ENCODE data around the gene ABCA10. TPM values are rescaled to one million over a fixed set of nuclear protein-coding genes. Genes with fewer than 3 reads are reported as not detected.

ABCA10 gene
- total RNA-seq, 2 donors from 2014 or later, result not detected

GRCh38 chr17:69159418-69159817, 69.2 kb downstream of the ABCA10 start:
- H3K4me1 Mint-ChIP-seq, result no peaks in the 10 kb centered on the region
- no peaks in the 10 kb centered on the region for H3K9me3 ChIP-seq (ENCODE audit: control insufficient read depth, low read length)
- H3K4me1 ChIP-seq (ENCODE audit: control insufficient read depth, insufficient read depth, low read length), result no peaks in the 10 kb centered on the region
- H3K9ac ChIP-seq (ENCODE audit: extremely low read depth, low read length, poor library complexity, severe bottlenecking), result no peak overlapping the region
- H3K9me3 Mint-ChIP-seq, result no peaks in the 10 kb centered on the region
- DNase-seq, result no peak
- no peak overlapping the region for H3K27ac Mint-ChIP-seq
- H3K36me3 Mint-ChIP-seq (ENCODE audit: low read depth), result no peaks in the 10 kb centered on the region
- H3K4me3 Mint-ChIP-seq, result no peak overlapping the region
- H3K27me3 ChIP-seq (ENCODE audit: control insufficient read depth, insufficient read depth, low read length, poor library complexity, severe bottlenecking), result no peaks in the 10 kb centered on the region
- no peaks in the 10 kb centered on the region for H3K36me3 ChIP-seq (ENCODE audit: control insufficient read depth, insufficient read depth, low read length)
- TF ChIP-seq CTCF (conservative IDR thresholded peaks at IDR 0.05), result no peak
- H3K27ac ChIP-seq (ENCODE audit: low read depth, low read length), result no peak overlapping the region
- H3K27me3 Mint-ChIP-seq (ENCODE audit: insufficient read depth), result no peaks in the 10 kb centered on the region
- H3K4me3 ChIP-seq (ENCODE audit: low read length), result no peak overlapping the region

GRCh38 chr17:69154267-69154666, 74.4 kb downstream of the ABCA10 start:
- Histone ChIP-seq H3K9ac (ENCODE audit: extremely low read depth, low read length, poor library complexity, severe bottlenecking) (no peak overlapping the region), H3K4me1 (ENCODE audit: control insufficient read depth, insufficient read depth, low read length) (no peaks in the 10 kb centered on the region), H3K36me3 (ENCODE audit: control insufficient read depth, insufficient read depth, low read length) (no peaks in the 10 kb centered on the region), H3K27me3 (ENCODE audit: control insufficient read depth, insufficient read depth, low read length, poor library complexity, severe bottlenecking) (no peaks in the 10 kb centered on the region), H3K9me3 (ENCODE audit: control insufficient read depth, low read length) (no peaks in the 10 kb centered on the region), H3K4me3 (ENCODE audit: low read length) (no peak overlapping the region), H3K27ac (ENCODE audit: low read depth, low read length) (no peak overlapping the region)
- Mint-ChIP-seq H3K27ac (no peak overlapping the region), H3K4me3 (no peak overlapping the region), H3K27me3 (ENCODE audit: insufficient read depth) (no peaks in the 10 kb centered on the region), H3K36me3 (ENCODE audit: low read depth) (no peaks in the 10 kb centered on the region), H3K4me1 (no peaks in the 10 kb centered on the region), H3K9me3 (peaks cover 8% of the 10 kb centered on the region)
- whole genome bisulfite sequencing, 2 experiments (ENCODE audit: insufficient coverage in 1 of 2, insufficient read length in 1 of 2), result 96% methylated on average over 2 of the region's 2 CpGs; no CpG with 5 or more reads in 1 of the 2 experiments
- TF ChIP-seq CTCF (conservative IDR thresholded peaks at IDR 0.05), result no peak
- no peak for DNase-seq

- no peak overlapping the region for H3K4me3 Mint-ChIP-seq
- H3K27me3 Mint-ChIP-seq (ENCODE audit: insufficient read depth), result no peaks in the 10 kb centered on the region
- H3K36me3 ChIP-seq (ENCODE audit: control insufficient read depth, insufficient read depth, low read length), result no peaks in the 10 kb centered on the region
- H3K9me3 ChIP-seq (ENCODE audit: control insufficient read depth, low read length), result no peaks in the 10 kb centered on the region
- no peak overlapping the region for H3K4me3 ChIP-seq (ENCODE audit: low read length)
- H3K27ac ChIP-seq (ENCODE audit: low read depth, low read length), result no peak overlapping the region
- no peaks in the 10 kb centered on the region for H3K36me3 Mint-ChIP-seq (ENCODE audit: low read depth)
- peaks cover 8% of the 10 kb centered on the region for H3K9me3 Mint-ChIP-seq
- H3K4me1 ChIP-seq (ENCODE audit: control insufficient read depth, insufficient read depth, low read length), result no peaks in the 10 kb centered on the region
- DNase-seq, result no peak
- no peaks in the 10 kb centered on the region for H3K4me1 Mint-ChIP-seq
- no peak for TF ChIP-seq CTCF (conservative IDR thresholded peaks at IDR 0.05)
- no peak overlapping the region for H3K9ac ChIP-seq (ENCODE audit: extremely low read depth, low read length, poor library complexity, severe bottlenecking)
- 70% methylated on average over 1 of the region's 1 CpG; no CpG with 5 or more reads in 1 of the 2 experiments for WGBS, 2 experiments (ENCODE audit: insufficient coverage in 1 of 2, insufficient read length in 1 of 2)
- H3K27ac Mint-ChIP-seq, result no peak overlapping the region
- no peaks in the 10 kb centered on the region for H3K27me3 ChIP-seq (ENCODE audit: control insufficient read depth, insufficient read depth, low read length, poor library complexity, severe bottlenecking)
Observed at GRCh38 chr17:69150333-69150732, 78.3 kb downstream of the ABCA10 start.

All from endodermal cell (in vitro differentiated cells).